Thymus (tissue), 11 donors: ENCODE measurements around the gene CACNA2D4. TPM values are rescaled to one million over a fixed set of nuclear protein-coding genes. Genes with fewer than 3 reads are reported as not detected.

Source experiments
- DNase-seq, 9 donors: peaks; one replicate each; pipeline ENCODE4 v3.0.0-alpha.2; 2013; ENCODE audit warnings: low spot score in 9 of 9, low read depth in 6 of 9, missing footprints in 1 of 9
- H3K27ac ChIP-seq, 2 donors: one replicate each; pipeline ENCODE4 v1.5.1; 2013; ENCODE audit warnings: control low read depth in 1 of 2, low read depth in 1 of 2, low read length in 1 of 2, mild to moderate bottlenecking in 1 of 2, moderate library complexity in 1 of 2
- H3K27me3 ChIP-seq, 2 donors: one replicate each; pipeline ENCODE4 v1.5.1; 2013; ENCODE audit warnings: low read length in 1 of 2; ENCODE audit not compliant: control insufficient read depth in 2 of 2, insufficient read depth in 1 of 2
- H3K36me3 ChIP-seq, 2 donors: one replicate each; pipeline ENCODE4 v1.5.1; 2013; ENCODE audit warnings: low read length in 1 of 2, mild to moderate bottlenecking in 1 of 2, moderate library complexity in 1 of 2; ENCODE audit not compliant: control insufficient read depth in 2 of 2, insufficient read depth in 2 of 2
- H3K4me1 ChIP-seq, 2 donors: one replicate each; pipeline ENCODE4 v1.5.1; 2013; ENCODE audit warnings: low read length in 2 of 2; ENCODE audit not compliant: control insufficient read depth in 2 of 2, insufficient read depth in 2 of 2
- H3K4me3 ChIP-seq, 2 donors: one replicate each; pipeline ENCODE4 v1.5.1; 2013; ENCODE audit warnings: low read length in 2 of 2, control low read depth in 1 of 2, mild to moderate bottlenecking in 1 of 2
- H3K9me3 ChIP-seq, 2 donors: one replicate each; pipeline ENCODE4 v1.5.1; 2013; ENCODE audit warnings: low read length in 1 of 2, mild to moderate bottlenecking in 1 of 2; ENCODE audit not compliant: control insufficient read depth in 2 of 2, insufficient read depth in 1 of 2
- WGBS: extraction: QIAGEN DNeasy Blood & Tissue Kit; methylation state at CpG from one replicate; pipeline ENCODE4 v1.1.7; 2013; 5-methylcytosine and 5-hydroxymethylcytosine counted together
- polyA plus RNA-seq: library from polyadenylated mRNA; stranded (reverse); fragments of 200-250 nt; gene quantifications from one replicate; pipeline ENCODE4 v1.2.3, GENCODE V29; 2013
- total RNA-seq: library from RNA; stranded (reverse); fragments of 120-200 nt; gene quantifications from one replicate; pipeline ENCODE4 v1.2.4, GENCODE V29; 2013
- donor health status: healthy.

The CACNA2D4 gene
- total and polyA plus RNA-seq, 2 donors: 4.9 to 5.1 TPM

- Histone ChIP-seq H3K9me3 (no peaks in the 10 kb centered on the region), H3K4me3 (no peak overlapping the region), H3K27ac (no peak overlapping the region), H3K36me3 (peaks cover 12 to 14% of the 10 kb centered on the region in 2 donors), H3K27me3 (no peaks in the 10 kb centered on the region), H3K4me1 (peaks cover 0 to 10% of the 10 kb centered on the region in 2 donors)
- 95% methylated on average over 21 of the region's 21 CpGs for WGBS
- DNase-seq: no peak
These were observed 17.4 kb upstream of the CACNA2D4 start for GRCh38 chr12:1935700-1936378.

- peaks cover 12 to 14% of the 10 kb centered on the region in 2 donors for H3K36me3 ChIP-seq
- no peak for DNase-seq
- H3K27me3 ChIP-seq: no peaks in the 10 kb centered on the region
- no peaks in the 10 kb centered on the region for H3K9me3 ChIP-seq
- 98% methylated on average over 10 of the region's 10 CpGs for WGBS
- H3K4me3 ChIP-seq: no peak overlapping the region
- H3K4me1 ChIP-seq: peaks cover 0 to 16% of the 10 kb centered on the region in 2 donors
- no peak overlapping the region for H3K27ac ChIP-seq
These were observed 16.8 kb upstream of the CACNA2D4 start for GRCh38 chr12:1935242-1935641.

DNA sequence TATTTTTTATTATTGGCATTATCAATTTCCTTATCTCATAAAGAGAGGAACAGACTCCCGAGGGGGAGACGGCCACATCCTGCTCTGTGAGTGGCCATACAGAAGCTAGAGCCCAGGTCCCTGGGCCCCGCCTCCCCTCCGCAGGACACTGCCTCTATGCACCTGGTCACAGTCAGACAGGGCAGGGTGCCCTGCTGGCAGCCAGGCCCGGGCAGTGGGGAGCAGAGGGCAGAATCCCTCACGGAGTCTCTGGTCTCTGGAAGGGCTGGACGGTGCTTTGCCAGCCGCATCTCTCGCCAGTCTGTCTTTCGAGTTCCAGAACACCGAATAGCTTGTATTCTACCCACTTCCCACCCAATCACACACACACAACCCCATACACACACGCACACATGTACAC is 16.4 kb upstream of the CACNA2D4 start:
- H3K4me3 ChIP-seq: no peak overlapping the region
- H3K27me3 ChIP-seq: no peaks in the 10 kb centered on the region
- WGBS: 93% methylated on average over 12 of the region's 12 CpGs
- no peaks in the 10 kb centered on the region for H3K9me3 ChIP-seq
- no peak overlapping the region for H3K27ac ChIP-seq
- H3K4me1 ChIP-seq: peaks cover 0 to 20% of the 10 kb centered on the region in 2 donors
- no peak for DNase-seq
- peaks cover 12 to 14% of the 10 kb centered on the region in 2 donors for H3K36me3 ChIP-seq

DNA sequence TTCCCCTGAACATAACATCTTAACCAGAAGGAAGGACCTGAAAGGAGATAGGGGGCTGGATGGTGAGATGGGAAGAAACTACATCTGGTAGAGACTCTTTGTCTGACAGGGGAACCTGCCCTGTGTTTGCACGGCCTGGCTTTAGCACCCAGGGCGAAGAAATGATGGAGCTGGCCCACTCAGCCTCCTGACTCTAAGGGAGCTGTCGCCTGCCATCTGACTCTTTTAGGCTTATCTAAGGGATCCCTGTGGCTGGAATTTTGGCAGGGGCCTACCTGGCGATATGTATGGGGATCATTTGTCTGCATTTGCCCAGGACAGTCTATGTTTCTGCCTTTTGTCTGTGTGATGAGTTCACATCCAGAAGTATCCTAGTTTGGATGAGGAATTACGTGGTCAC is 15.6 kb upstream of the CACNA2D4 start:
- H3K4me1 ChIP-seq: peaks cover 0 to 19% of the 10 kb centered on the region in 2 donors
- no peak overlapping the region for H3K27ac ChIP-seq
- H3K36me3 ChIP-seq: peaks cover 12 to 14% of the 10 kb centered on the region in 2 donors
- WGBS: 86% methylated on average over 5 of the region's 5 CpGs
- H3K27me3 ChIP-seq: no peaks in the 10 kb centered on the region
- H3K9me3 ChIP-seq: no peaks in the 10 kb centered on the region
- no peak overlapping the region for H3K4me3 ChIP-seq
- no peak for DNase-seq

- no peak for DNase-seq
- WGBS: 95% methylated on average over 16 of the region's 16 CpGs
- Histone ChIP-seq H3K4me1 (peaks cover 0 to 19% of the 10 kb centered on the region in 2 donors), H3K27me3 (no peaks in the 10 kb centered on the region), H3K4me3 (no peak overlapping the region), H3K9me3 (no peaks in the 10 kb centered on the region), H3K27ac (no peak overlapping the region), H3K36me3 (peaks cover 9 to 11% of the 10 kb centered on the region in 2 donors)
These were observed 15.0 kb upstream of the CACNA2D4 start for GRCh38 chr12:1933342-1934051.

- H3K27ac ChIP-seq: no peak overlapping the region
- no peaks in the 10 kb centered on the region for H3K27me3 ChIP-seq
- DNase-seq: no peak
- peaks cover 0 to 19% of the 10 kb centered on the region in 2 donors for H3K4me1 ChIP-seq
- H3K4me3 ChIP-seq: no peak overlapping the region
- H3K36me3 ChIP-seq: no peaks in the 10 kb centered on the region
- 61% methylated on average over 16 of the region's 16 CpGs for WGBS
- H3K9me3 ChIP-seq: no peaks in the 10 kb centered on the region
These were observed 13.9 kb upstream of the CACNA2D4 start for GRCh38 chr12:1932264-1932777.

DNA sequence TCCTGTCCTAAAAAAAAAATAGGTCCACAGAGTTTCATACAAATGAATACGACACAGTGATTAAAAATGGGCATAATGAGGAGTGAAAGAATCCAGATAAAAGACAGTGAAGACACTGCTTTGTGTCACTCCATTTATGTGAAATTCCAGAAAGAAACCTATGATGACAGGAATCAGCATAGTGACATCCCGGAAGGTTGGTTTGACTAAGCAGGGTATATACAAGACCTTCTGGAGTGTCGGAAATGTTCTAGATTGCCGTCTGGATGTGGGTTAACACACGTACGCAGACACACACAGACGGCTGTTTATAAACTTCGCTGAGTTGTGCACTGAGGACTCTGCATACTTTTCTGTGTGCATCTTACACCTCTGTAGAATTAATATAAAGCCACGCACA is 13.2 kb upstream of the CACNA2D4 start:
- Histone ChIP-seq H3K27ac (no peak overlapping the region), H3K4me1 (peaks cover 0 to 19% of the 10 kb centered on the region in 2 donors), H3K27me3 (no peaks in the 10 kb centered on the region), H3K36me3 (no peaks in the 10 kb centered on the region), H3K9me3 (no peaks in the 10 kb centered on the region), H3K4me3 (no peak overlapping the region)
- WGBS: 91% methylated on average over 9 of the region's 9 CpGs
- no peak for DNase-seq

GRCh38 chr12:1930803-1931597 is 12.5 kb upstream of the CACNA2D4 start:
- H3K9me3 ChIP-seq: no peaks in the 10 kb centered on the region
- no peak overlapping the region for H3K27ac ChIP-seq
- no peak overlapping the region for H3K4me3 ChIP-seq
- no peaks in the 10 kb centered on the region for H3K36me3 ChIP-seq
- no peak for DNase-seq
- no peaks in the 10 kb centered on the region for H3K27me3 ChIP-seq
- H3K4me1 ChIP-seq: peaks cover 0 to 19% of the 10 kb centered on the region in 2 donors
- WGBS: 95% methylated on average over 27 of the region's 27 CpGs
